Mucosa of descending colon (tissue), 3 donors: Measurements from ENCODE around the gene DHTKD1. TPM values are rescaled to one million over a fixed set of nuclear protein-coding genes. Genes with fewer than 3 reads are reported as not detected.

ENCODE experiments used
- ATAC-seq: fragments of 200-7000 bp; cut with Tn5 transposase; one replicate; pipeline ENCODE4 v1.9.1; 2020; ENCODE audit warnings: mild to moderate bottlenecking, moderate library complexity
- DNase-seq, 3 donors: peaks; one replicate each; pipeline ENCODE4 v3.0.0-alpha.2; 2020
- H3K36me3 ChIP-seq: fragments of 200-600 bp; one replicate; pipeline ENCODE4 v1.8.0; 2021; ENCODE audit warnings: low read depth, mild to moderate bottlenecking
- H3K4me1 ChIP-seq: fragments of 200-600 bp; one replicate; pipeline ENCODE4 v1.8.0; 2021; ENCODE audit warnings: low read depth, mild to moderate bottlenecking
- H3K4me3 ChIP-seq: fragments of 200-600 bp; one replicate; pipeline ENCODE4 v1.8.0; 2021; ENCODE audit warnings: mild to moderate bottlenecking
- H3K9me3 ChIP-seq: fragments of 200-600 bp; one replicate; pipeline ENCODE4 v1.8.0; 2021; ENCODE audit warnings: mild to moderate bottlenecking
- CTCF ChIP-seq: fragments of 200-600 bp; IDR thresholded peaks from one replicate; pipeline ENCODE4 v1.8.0; 2022; ENCODE audit warnings: antibody characterized with exemption, mild to moderate bottlenecking
- intact Hi-C, 2 donors: fragments of 100-400 bp; cut with DNase I in 1 of 2; cut with micrococcal nuclease in 1 of 2; formaldehyde crosslinking; loops; one replicate each; pipeline versions ENCODE4 v1.11.0 to v1.11.1; 2022; cut with DNase I, micrococcal nuclease
- total RNA-seq, 3 donors: library from RNA; stranded (reverse); fragmentation: NEBNext Ultra II Directional in 2 of 3; extraction: Animal tissue kit (Norgen Biotek cat#: 25700) in 2 of 3; gene quantifications; one replicate each; pipeline versions ENCODE4 v1.2.1 to v1.2.4, GENCODE V29; 2021 to 2023
- donor health status: DM: no; HTN: no; CAD: no; lungs with moderate emphysema.
- donor health status: DM: no; HTN: no; CAD: no.
- donor health status: DM: no; HTN: yes; CAD: no.

The DHTKD1 gene
- total RNA-seq, 3 donors from 2014 or later = 23.8 to 33.5 (median 27.6) TPM

- Histone ChIP-seq H3K4me1 (peaks cover 5% of the 10 kb centered on the region), H3K36me3 (no peaks in the 10 kb centered on the region), H3K9me3 (no peaks in the 10 kb centered on the region), H3K4me3 (no peak overlapping the region)
- intact Hi-C loops = no loop called here
- DNase-seq (no peak), ATAC-seq (no peak)
- TF ChIP-seq CTCF = no peak
Observed at GRCh38 chr10:12073526-12073925, 4.8 kb downstream of the DHTKD1 start.

DNA sequence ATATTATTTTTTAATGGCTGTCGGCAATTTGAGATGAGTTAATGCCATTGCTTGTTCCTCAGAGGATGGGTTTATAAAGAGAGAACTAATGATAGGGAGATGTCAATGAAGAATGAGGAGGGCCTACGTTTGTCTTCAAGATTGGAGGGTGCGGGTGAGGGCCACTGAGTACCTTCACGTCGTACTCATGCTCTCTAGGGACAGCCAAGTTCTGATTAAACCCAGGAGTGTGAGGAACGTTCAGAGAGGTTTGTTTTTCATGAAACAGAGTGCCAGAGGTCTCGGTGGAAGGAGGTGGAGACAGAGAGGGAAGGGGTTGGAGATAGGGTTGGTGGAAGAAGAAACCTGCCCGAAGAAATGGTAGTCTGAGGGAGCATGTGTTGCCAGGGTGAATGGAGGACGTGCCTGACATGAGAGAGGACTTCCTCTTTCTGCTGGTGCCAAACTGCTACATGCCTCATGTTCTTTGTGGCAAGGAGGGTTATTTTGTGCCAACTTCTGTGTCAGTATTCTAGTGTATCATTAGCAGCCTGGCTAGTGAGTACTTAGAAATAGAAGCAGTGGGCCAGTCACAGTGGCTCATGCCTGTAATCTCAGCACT is 8.9 kb downstream of the DHTKD1 start:
- ATAC-seq (peak; percentile 46), DNase-seq (no peak)
- H3K36me3 ChIP-seq = no peaks in the 10 kb centered on the region
- H3K4me1 ChIP-seq = no peaks in the 10 kb centered on the region
- intact Hi-C loops = no loop called here
- TF ChIP-seq CTCF = no peak
- no peak overlapping the region for H3K4me3 ChIP-seq
- H3K9me3 ChIP-seq = no peaks in the 10 kb centered on the region

DNA sequence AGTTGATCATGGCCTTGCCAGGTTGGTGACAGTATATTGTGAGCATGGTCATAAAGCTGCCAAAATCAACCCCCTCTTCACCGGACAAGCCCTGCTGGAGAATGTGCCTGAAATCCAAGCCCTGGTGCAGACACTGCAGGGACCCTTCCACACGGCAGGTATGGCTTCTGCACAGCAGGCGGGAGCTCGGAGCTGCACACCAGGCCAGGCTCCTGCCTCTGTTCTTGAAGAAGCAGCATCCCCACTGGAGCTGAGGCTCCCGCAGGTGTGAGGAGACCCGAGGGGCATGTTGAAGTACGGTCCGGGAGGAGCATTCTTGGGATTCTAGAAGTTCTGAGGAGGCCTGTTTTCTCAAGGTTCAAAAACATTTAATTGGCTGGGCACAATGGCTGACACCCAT is 12.7 kb downstream of the DHTKD1 start:
- H3K36me3 ChIP-seq = no peaks in the 10 kb centered on the region
- no peak for TF ChIP-seq CTCF
- H3K9me3 ChIP-seq = no peaks in the 10 kb centered on the region
- DNase-seq = no peak
- H3K4me3 ChIP-seq = no peak overlapping the region
- ATAC-seq = no peak
- no peaks in the 10 kb centered on the region for H3K4me1 ChIP-seq
- intact Hi-C loops = no loop called here

DNA sequence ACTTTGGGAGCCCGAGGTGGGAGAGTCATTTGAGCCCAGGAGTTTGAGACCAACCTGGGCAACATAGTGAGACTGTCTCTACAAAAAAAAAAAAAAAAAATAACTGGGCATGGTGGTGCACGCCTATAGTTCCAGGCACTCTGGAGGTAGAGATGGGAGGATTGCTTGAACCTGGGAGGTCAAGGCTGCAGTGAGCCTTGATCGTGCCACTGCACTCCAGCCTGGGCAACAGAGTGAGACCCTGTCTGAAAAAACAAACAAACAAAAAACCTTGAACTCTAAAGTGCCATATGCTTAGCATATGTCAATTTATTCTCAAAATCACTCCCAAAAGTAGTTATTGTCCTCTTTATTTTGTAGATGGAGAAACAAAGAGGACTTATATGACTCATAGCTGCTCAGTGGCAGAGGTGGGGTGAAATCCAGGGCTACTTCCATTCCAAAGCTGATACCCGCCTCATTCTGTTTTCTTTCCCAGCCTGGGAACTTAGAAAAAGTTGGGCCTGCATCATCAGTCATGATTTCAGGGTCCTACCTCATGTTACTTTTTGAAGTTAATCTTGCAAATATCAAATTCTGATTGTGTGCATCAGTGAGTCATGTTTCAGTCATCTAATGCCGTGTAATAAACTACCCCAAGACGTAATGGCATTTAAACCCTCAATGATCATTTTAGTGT is 13.3 kb downstream of the DHTKD1 start:
- DNase-seq = no peak
- Histone ChIP-seq H3K9me3 (no peaks in the 10 kb centered on the region), H3K36me3 (no peaks in the 10 kb centered on the region), H3K4me1 (no peaks in the 10 kb centered on the region), H3K4me3 (no peak overlapping the region)
- intact Hi-C loops = no loop called here
- no peak for ATAC-seq
- TF ChIP-seq CTCF = no peak

DNA sequence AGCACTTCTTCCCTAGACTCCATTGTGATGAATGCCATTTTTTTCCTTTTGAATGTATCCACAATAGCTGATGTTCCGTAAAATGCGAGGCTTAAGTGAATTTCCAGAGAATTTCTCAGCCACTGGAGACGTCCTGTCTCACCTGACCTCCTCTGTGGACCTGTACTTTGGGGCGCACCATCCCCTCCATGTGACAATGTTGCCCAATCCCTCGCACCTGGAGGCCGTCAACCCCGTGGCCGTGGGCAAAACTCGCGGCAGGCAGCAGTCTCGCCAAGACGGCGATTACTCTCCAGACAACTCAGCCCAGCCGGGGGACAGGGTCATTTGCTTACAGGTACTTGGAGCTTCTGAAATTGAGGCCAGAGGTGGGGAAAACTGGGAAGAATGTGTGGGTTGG is 20.2 kb downstream of the DHTKD1 start:
- Histone ChIP-seq H3K4me3 (no peak overlapping the region), H3K4me1 (no peaks in the 10 kb centered on the region), H3K36me3 (no peaks in the 10 kb centered on the region), H3K9me3 (no peaks in the 10 kb centered on the region)
- TF ChIP-seq CTCF = no peak
- ATAC-seq (no peak), DNase-seq (no peak)
- intact Hi-C loops = no loop called here
